ENCODE results near the gene HS3ST5.
"Not testable (repeated sequence)": the region's sequence is repeated elsewhere in the genome, so short reads cannot be mapped to it uniquely, and the experiment has no call there.

HS3ST5 gene

GRCh38 chr6:114042267-114043016 lies 300.4 kb downstream of the HS3ST5 start:
- no peak for DNase-seq (ENCODE audit: low read depth)

- no peak for DNase-seq (ENCODE audit: low read depth)
These were observed 302.0 kb downstream of the HS3ST5 start for GRCh38 chr6:114040871-114041270.

DNA sequence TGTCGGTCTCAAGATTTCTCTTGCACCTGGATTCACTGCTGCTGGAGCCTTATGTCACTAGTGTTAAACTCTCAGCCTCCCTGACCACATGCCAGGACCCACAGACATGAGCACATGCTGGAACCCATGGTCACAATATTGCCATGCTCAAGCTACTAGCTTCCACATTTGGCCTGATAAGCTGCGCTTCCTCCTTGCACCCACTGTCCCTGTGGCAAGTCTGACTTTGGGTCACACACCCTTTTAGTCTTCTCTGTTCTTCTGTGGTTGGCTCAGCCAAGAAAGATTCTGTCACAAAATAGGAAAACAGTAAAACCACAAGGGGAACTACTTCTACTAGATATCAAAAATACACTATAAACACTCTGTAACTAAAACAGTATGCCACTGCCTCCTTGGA lies 303.0 kb downstream of the HS3ST5 start:
- DNase-seq (ENCODE audit: low read depth), result no peak

DNA sequence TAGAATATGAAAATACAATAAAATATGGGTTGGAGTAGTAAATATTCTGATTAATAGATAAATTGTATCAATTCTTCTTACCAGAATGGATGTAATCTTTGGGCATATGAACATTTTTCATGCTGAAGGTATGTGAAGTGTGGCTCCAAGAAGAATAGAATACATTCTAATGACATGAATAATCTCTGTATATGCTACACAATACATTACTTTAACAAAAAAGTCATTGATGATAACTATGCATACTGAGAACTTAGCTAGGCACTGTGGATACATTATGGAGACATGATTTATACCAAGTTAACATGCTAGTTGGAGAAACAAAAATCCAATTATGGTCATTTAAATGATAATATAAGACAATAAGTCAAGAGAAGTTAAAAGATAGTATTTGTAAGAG lies 309.2 kb downstream of the HS3ST5 start:
- no peak for DNase-seq (ENCODE audit: low read depth)

DNA sequence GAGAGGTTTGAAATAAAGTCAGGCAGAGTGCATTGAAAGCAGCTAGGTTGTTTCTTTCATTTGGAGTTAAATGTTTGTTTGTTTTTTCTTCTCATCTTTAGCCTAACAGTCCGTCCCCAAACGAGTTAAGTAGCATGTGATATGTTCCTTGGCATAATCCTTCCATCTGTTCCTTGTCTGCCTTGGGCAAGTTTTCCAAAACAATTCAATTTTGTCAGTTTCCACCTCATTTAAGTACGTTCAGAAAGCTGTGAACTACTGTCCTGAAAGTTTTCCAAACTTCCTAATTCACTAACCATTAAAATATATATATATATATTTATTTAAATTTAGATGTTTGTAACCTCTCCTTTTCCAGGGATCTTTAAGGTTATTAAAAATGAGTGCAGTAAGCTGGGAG lies 310.1 kb downstream of the HS3ST5 start:
- DNase-seq (ENCODE audit: low read depth), result no peak

- DNase-seq (ENCODE audit: low read depth), result no peak
These were observed 312.1 kb downstream of the HS3ST5 start for GRCh38 chr6:114030767-114031166.

DNA sequence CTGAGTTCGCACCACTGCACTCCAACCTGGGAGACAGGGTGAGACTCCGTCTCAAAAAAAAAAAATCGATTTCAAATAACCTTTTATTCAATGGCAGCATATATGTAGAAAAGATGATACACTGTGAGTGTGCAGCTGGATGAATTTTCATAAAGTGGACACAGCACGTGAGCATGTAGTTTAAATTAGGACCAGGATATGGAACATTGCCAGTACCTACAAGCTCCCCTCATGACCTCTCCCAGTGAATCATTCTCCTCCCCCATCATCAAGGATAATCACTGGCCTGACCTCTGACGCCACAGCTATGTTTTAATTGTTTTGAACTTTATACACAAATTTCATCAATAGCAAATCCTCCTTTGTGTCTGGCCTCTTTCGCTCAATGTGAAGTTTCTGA lies 318.1 kb downstream of the HS3ST5 start:
- no peak for DNase-seq (ENCODE audit: low read depth)

- no peak for DNase-seq (ENCODE audit: low read depth)
These were observed 322.6 kb downstream of the HS3ST5 start for GRCh38 chr6:114020196-114020595.

DNA sequence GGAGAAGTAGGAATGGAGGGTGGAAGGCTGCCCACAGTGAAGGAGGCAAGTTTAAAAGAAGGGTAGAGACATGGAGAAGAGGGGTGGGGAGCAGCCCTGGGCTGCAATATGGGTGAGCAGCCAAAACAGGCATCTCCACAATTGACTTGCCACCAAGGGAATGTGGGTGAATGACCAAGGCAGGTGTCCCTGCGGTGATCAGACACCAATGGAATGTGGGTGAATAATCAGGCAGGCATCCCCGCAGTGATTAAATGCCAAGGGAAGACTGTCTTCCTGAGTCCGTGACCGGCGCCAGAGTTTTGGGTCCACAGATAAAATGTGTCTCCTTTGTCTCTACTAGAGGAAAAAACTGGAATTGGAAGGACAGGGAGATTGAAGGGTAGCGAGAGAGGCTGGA lies 325.7 kb downstream of the HS3ST5 start:
- DNase-seq (ENCODE audit: low read depth), result not testable (repeated sequence)

- not testable (repeated sequence) for DNase-seq (ENCODE audit: low read depth)
These were observed 328.7 kb downstream of the HS3ST5 start for GRCh38 chr6:114014106-114014505.

DNA sequence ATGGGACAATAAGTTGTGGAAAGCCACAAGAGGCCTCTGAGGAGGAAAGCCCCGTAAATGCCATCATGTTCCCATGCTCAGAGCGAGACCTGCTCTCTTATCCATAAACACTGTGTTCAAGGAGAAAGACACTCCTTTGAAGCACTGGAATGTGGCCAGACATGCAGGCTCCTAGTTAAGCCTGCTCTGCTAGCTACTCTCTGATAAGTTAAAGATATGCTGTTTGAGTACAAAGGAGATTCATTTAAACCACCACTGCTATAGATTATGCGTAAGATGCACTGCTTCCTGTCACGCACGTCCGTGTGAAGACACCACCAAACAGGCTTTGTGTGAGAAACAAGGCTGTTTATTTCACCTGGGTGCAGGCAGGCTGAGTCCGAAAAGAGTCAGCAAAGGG lies 331.3 kb downstream of the HS3ST5 start:
- not testable (repeated sequence) for DNase-seq (ENCODE audit: low read depth)

DNA sequence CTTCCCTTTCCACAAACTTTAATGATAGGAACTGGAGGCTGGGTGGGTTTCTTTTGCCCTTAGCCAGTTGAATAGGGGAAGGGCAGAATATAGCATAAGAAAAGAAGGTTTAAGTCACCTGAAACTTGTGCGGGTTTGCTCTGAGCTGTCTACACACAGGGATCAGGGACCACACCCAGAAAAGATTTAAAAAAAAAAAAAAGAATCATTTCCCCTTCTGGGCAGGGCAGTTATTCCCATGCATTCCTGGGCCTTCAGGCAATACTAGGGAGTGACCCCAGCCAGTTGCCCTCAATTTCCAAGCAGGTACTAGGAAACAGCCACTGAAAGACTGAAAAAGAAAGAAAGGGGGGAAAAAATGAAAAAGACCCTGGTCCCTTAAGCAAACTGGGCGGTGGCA lies 332.3 kb downstream of the HS3ST5 start:
- DNase-seq (ENCODE audit: low read depth), result no peak

DNA sequence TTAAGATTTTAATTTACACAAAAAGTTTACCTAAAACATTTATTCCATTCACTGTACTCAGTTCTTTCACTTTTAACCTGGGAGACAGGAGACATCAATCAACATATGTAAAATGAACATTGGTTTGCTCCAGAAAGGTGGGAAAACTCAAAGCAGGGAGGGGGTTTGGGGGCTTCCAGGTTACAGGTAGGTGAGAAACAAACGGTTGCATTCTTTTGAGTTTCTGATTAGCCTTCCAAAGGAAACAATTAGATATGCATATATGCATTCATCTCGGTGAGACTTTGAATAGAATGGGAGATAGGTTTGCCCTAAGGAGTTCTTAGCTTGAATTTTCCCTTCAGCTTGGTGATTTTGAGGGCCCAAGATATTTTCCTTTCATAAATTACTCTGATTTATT lies 333.6 kb downstream of the HS3ST5 start:
- no peak for DNase-seq (ENCODE audit: low read depth)

- DNase-seq (ENCODE audit: low read depth), result no peak
These were observed 334.5 kb downstream of the HS3ST5 start for GRCh38 chr6:114008331-114008730.

DNA sequence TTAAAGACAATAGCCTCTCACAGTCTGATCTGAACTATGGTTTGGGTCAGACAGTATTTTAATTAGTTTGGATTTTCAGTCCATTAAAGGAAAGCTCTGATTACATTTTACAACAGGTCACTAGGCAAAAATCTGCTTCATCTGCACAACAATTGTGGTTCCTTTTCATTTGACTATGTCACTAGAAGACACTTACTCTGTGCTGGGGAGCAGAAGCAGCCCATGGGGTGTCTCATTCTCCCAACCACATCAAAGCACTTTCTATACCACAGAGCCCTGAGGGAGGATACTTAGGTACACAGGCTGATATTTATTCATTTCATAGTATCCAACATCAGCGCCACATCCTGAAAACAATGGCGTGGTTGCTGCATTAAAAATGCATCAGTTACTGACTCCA lies 335.3 kb downstream of the HS3ST5 start:
- DNase-seq (ENCODE audit: low read depth), result no peak
